ENCODE measurements around the gene COL23A1.

Gene COL23A1

GRCh38 chr5:178416919-178417318 lies 173.3 kb downstream of the COL23A1 start:
- no peak for DNase-seq

- no peak for DNase-seq
Observed at GRCh38 chr5:178416206-178416882, 173.8 kb downstream of the COL23A1 start.

- no peak for DNase-seq
Observed at GRCh38 chr5:178415353-178415752, 174.8 kb downstream of the COL23A1 start.

- no peak for DNase-seq
Observed at GRCh38 chr5:178413988-178414387, 176.2 kb downstream of the COL23A1 start.

- DNase-seq = no peak
Observed at GRCh38 chr5:178411083-178411482, 179.1 kb downstream of the COL23A1 start.

- DNase-seq = no peak
Observed at GRCh38 chr5:178407646-178408045, 182.5 kb downstream of the COL23A1 start.

- peak; percentile 18 for DNase-seq
Observed at GRCh38 chr5:178404987-178405386, 185.2 kb downstream of the COL23A1 start.

GRCh38 chr5:178403956-178404600 lies 186.1 kb downstream of the COL23A1 start:
- DNase-seq = no peak

- DNase-seq = no peak
Observed at GRCh38 chr5:178403351-178403750, 186.8 kb downstream of the COL23A1 start.

GRCh38 chr5:178399701-178400095 lies 190.5 kb downstream of the COL23A1 start:
- no peak for DNase-seq

GRCh38 chr5:178398901-178399700 lies 191.1 kb downstream of the COL23A1 start:
- DNase-seq = no peak

- no peak for DNase-seq
Observed at GRCh38 chr5:178396796-178397720, 193.1 kb downstream of the COL23A1 start.

- DNase-seq = no peak
Observed at GRCh38 chr5:178394074-178394473, 196.1 kb downstream of the COL23A1 start.

GRCh38 chr5:178392931-178393394 lies 197.2 kb downstream of the COL23A1 start:
- peak; percentile 18 for DNase-seq

- DNase-seq = no peak
Observed at GRCh38 chr5:178392386-178392785, 197.8 kb downstream of the COL23A1 start.

- no peak for DNase-seq
Observed at GRCh38 chr5:178391480-178391879, 198.7 kb downstream of the COL23A1 start.

GRCh38 chr5:178389796-178390195 lies 200.4 kb downstream of the COL23A1 start:
- no peak for DNase-seq

GRCh38 chr5:178389026-178389729 lies 201.0 kb downstream of the COL23A1 start:
- no peak for DNase-seq

GRCh38 chr5:178388386-178389025 lies 201.7 kb downstream of the COL23A1 start:
- no peak for DNase-seq

GRCh38 chr5:178387856-178388190 lies 202.4 kb downstream of the COL23A1 start:
- no peak for DNase-seq

- no peak for DNase-seq
Observed at GRCh38 chr5:178387061-178387855, 202.9 kb downstream of the COL23A1 start.
